Nasal cavity respiratory epithelium epithelial cell of viscerocranial mucosa (primary cell): ENCODE data around the gene RBMX. TPM values are rescaled to one million over a fixed set of nuclear protein-coding genes. Genes with fewer than 3 reads are reported as not detected.

Source experiments
- total RNA-seq: library from RNA; depleted of rRNA; stranded (reverse); fragments of >200 nt; gene quantifications from 2 replicates; pipeline ENCODE4 v1.2.3, GENCODE V29; 2014

The RBMX gene
- total RNA-seq, result 71.1 and 108 TPM in 2 replicates

DNA sequence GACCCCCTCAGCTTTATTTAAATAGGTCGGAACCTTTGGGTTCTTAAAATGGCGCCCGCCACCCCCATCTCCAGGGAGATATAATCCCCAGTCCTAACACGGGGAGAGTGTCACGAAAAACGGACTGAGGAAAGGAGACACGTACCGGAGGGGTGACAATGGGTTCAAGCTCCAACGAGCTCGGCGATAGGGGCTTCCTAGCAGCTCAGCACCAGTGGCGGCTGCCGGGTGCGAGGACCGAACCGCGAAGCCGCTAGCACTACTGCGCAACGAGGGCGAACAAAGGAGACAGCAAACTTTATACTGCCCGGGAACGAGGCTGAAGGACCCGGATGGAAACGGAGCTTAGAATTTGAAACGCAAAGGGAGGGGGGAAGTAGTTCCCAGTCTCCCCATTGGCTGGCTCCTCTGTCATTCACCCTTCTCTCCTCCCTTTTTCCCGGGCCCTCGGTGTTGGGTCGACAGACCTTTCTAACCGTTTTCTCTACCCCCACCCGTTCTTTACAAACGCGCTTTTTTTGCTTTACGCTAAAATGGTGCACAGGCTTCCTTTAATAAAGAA, at the start of gene RBMX:
RBMX (minus strand) TSS at position 274 of the 562 bp plus-strand sequence. CDS start 1,298 bp downstream, outside the sequence.

Other genes with a start within 250 kb of the RBMX start
- not detected in 2 replicates for gene CD40LG, start 232.6 kb downstream of the RBMX start, total RNA-seq
- gene ARHGEF6, start 99.8 kb downstream of the RBMX start, total RNA-seq, result 0.34 and 2.8 TPM in 2 replicates
- gene GPR101, start 153.3 kb upstream of the RBMX start, total RNA-seq, result not detected in 2 replicates